WTC11 (cell line): ENCODE measurements around the gene OVCA2. TPM values are rescaled to one million over a fixed set of nuclear protein-coding genes. Genes with fewer than 3 reads are reported as not detected.

Experiments used
- ATAC-seq: fragments of 200-7000 bp; cut with Tn5 transposase; 2 replicates; pipeline ENCODE4 v1.10.0; 2021; ENCODE audit warnings: mild to moderate bottlenecking, moderate library complexity
- CTCF ChIA-PET: fragments of 300-600 bp; sonication (Branson Sonifier 250); formaldehyde crosslinking; loops from one replicate; lab custom pipeline; 2021; ENCODE audit warnings: antibody characterized with exemption; lab: Charles Lee
- POLR2A ChIA-PET: fragments of 350-600 bp; sonication (Branson Sonifier 250); formaldehyde crosslinking; loops from one replicate; lab custom pipeline; 2021; ENCODE audit warnings: antibody characterized with exemption; lab: Charles Lee
- DNase-seq: peaks from one replicate; pipeline ENCODE4 v3.0.0; 2021; ENCODE audit warnings: low spot score
- H3K27ac Mint-ChIP-seq: 2 replicates; pipeline ENCODE4 v1.8.0; 2021; ENCODE audit warnings: mixed read lengths
- H3K27me3 Mint-ChIP-seq: 2 replicates; pipeline ENCODE4 v1.8.0; 2021; ENCODE audit warnings: low read depth, mild to moderate bottlenecking, moderate library complexity, mixed read lengths
- H3K36me3 Mint-ChIP-seq: 2 replicates; pipeline ENCODE4 v1.8.0; 2021; ENCODE audit warnings: mixed read lengths
- H3K4me1 Mint-ChIP-seq: 2 replicates; pipeline ENCODE4 v1.8.0; 2022; ENCODE audit warnings: mixed read lengths
- H3K4me3 Mint-ChIP-seq: 2 replicates; pipeline ENCODE4 v1.8.0; 2021; ENCODE audit warnings: mild to moderate bottlenecking, moderate library complexity, mixed read lengths
- H3K9me3 Mint-ChIP-seq: 2 replicates; pipeline ENCODE4 v1.8.0; 2021; ENCODE audit warnings: mixed read lengths
- CBFB ChIP-seq: sonication (generic); formaldehyde crosslinking; IDR thresholded peaks from 2 replicates; pipeline ENCODE4 v1.8.1; 2022; ENCODE audit warnings: mild to moderate bottlenecking, low read depth, missing genetic modification reagents
- CREM ChIP-seq: sonication (generic); formaldehyde crosslinking; IDR thresholded peaks from 2 replicates; pipeline ENCODE4 v1.8.1; 2022; ENCODE audit warnings: mild to moderate bottlenecking, missing genetic modification reagents, moderate library complexity
- ELF4 ChIP-seq: sonication (generic); formaldehyde crosslinking; IDR thresholded peaks from 2 replicates; pipeline ENCODE4 v1.8.1; 2022; ENCODE audit warnings: low read depth, mild to moderate bottlenecking, moderate library complexity, missing genetic modification reagents
- EMX1 ChIP-seq: fragments of 250-450 bp; sonication (Bioruptor Pico); IDR thresholded peaks from 2 replicates; pipeline ENCODE4 v1.8.0; 2021; ENCODE audit warnings: mild to moderate bottlenecking
- ERG ChIP-seq: fragments of 250-450 bp; sonication (Bioruptor Pico); IDR thresholded peaks from 2 replicates; pipeline ENCODE4 v1.8.0; 2021; ENCODE audit warnings: mild to moderate bottlenecking
- FOXJ3 ChIP-seq: sonication (generic); formaldehyde crosslinking; IDR thresholded peaks from 2 replicates; pipeline ENCODE4 v1.9.0; 2021; ENCODE audit warnings: missing genetic modification reagents, mild to moderate bottlenecking, borderline replicate concordance
- GABPB1 ChIP-seq: sonication (generic); formaldehyde crosslinking; IDR thresholded peaks from 2 replicates; pipeline ENCODE4 v1.8.1; 2023; ENCODE audit warnings: mild to moderate bottlenecking, missing genetic modification reagents
- GRHL2 ChIP-seq: fragments of 250-450 bp; sonication (Bioruptor Pico); IDR thresholded peaks from 2 replicates; pipeline ENCODE4 v1.8.0; 2022; ENCODE audit warnings: mild to moderate bottlenecking, moderate library complexity; ENCODE audit not compliant: insufficient replicate concordance, severe bottlenecking
- GTF2I ChIP-seq: fragments of 250-450 bp; sonication (Bioruptor Pico); conservative IDR thresholded peaks from 2 replicates; pipeline ENCODE4 v1.4.0; 2021; ENCODE audit warnings: mild to moderate bottlenecking
- HMGA2 ChIP-seq: fragments of 250-450 bp; sonication (Bioruptor Pico); IDR thresholded peaks from 2 replicates; pipeline ENCODE4 v1.4.0; 2021; ENCODE audit warnings: mild to moderate bottlenecking, moderate library complexity
- JAZF1 ChIP-seq: fragments of 250-450 bp; sonication (Bioruptor Pico); IDR thresholded peaks from 2 replicates; pipeline ENCODE4 v1.9.0; 2021; ENCODE audit warnings: moderate library complexity, mild to moderate bottlenecking, inconsistent platforms
- JUN ChIP-seq: sonication (generic); formaldehyde crosslinking; IDR thresholded peaks from 2 replicates; pipeline ENCODE4 v1.8.0; 2023; ENCODE audit warnings: mild to moderate bottlenecking, missing genetic modification reagents
- KAT7 ChIP-seq: sonication (generic); formaldehyde crosslinking; IDR thresholded peaks from 2 replicates; pipeline ENCODE4 v1.8.1; 2023; ENCODE audit warnings: missing genetic modification reagents, mild to moderate bottlenecking, borderline replicate concordance
- NFE2L1 ChIP-seq: sonication (generic); formaldehyde crosslinking; IDR thresholded peaks from 2 replicates; pipeline ENCODE4 v1.8.1; 2023; ENCODE audit warnings: missing genetic modification reagents
- NR1H2 ChIP-seq: sonication (generic); formaldehyde crosslinking; IDR thresholded peaks from 2 replicates; pipeline ENCODE4 v1.9.0; 2021; ENCODE audit warnings: mild to moderate bottlenecking, moderate library complexity, missing genetic modification reagents
- OVOL2 ChIP-seq: fragments of 250-450 bp; sonication (Bioruptor Pico); IDR thresholded peaks from 2 replicates; pipeline ENCODE4 v1.9.0; 2021; ENCODE audit warnings: mild to moderate bottlenecking, borderline replicate concordance
- ZMAT4 ChIP-seq: fragments of 250-450 bp; sonication (Bioruptor Pico); IDR thresholded peaks from 2 replicates; pipeline ENCODE4 v1.9.0; 2021; ENCODE audit warnings: mild to moderate bottlenecking
- ZNF121 ChIP-seq: sonication (generic); formaldehyde crosslinking; IDR thresholded peaks from 2 replicates; pipeline ENCODE4 v1.8.0; 2023; ENCODE audit warnings: missing genetic modification reagents
- ZNF396 ChIP-seq: fragments of 250-450 bp; sonication (Bioruptor Pico); IDR thresholded peaks from 2 replicates; pipeline ENCODE4 v1.8.0; 2021; ENCODE audit warnings: mild to moderate bottlenecking, moderate library complexity, borderline replicate concordance
- ZNF416 ChIP-seq: fragments of 250-450 bp; sonication (Bioruptor Pico); IDR thresholded peaks from 2 replicates; pipeline ENCODE4 v1.9.0; 2021; ENCODE audit warnings: mild to moderate bottlenecking, inconsistent platforms
- ZNF423 ChIP-seq: fragments of 250-450 bp; sonication (Bioruptor Pico); IDR thresholded peaks from 2 replicates; pipeline ENCODE4 v2.1.2; 2022; ENCODE audit warnings: mild to moderate bottlenecking, moderate library complexity
- ZSCAN18 ChIP-seq: fragments of 250-450 bp; sonication (Bioruptor Pico); IDR thresholded peaks from 2 replicates; pipeline ENCODE4 v2.1.2; 2022; ENCODE audit warnings: mild to moderate bottlenecking, moderate library complexity
- total RNA-seq: library from RNA; stranded (reverse); gene quantifications from 3 replicates; pipeline ENCODE4 v1.2.3, GENCODE V29; 2021
- TF ChIP-seq, protein P1 (sequence below): sonication (generic); formaldehyde crosslinking; IDR thresholded peaks from 2 replicates; pipeline ENCODE4 v1.8.1; 2023; ENCODE audit warnings: mild to moderate bottlenecking, missing genetic modification reagents
- TF ChIP-seq, protein P2 (sequence below): sonication (generic); formaldehyde crosslinking; IDR thresholded peaks from 2 replicates; pipeline ENCODE4 v1.8.0; 2022; ENCODE audit warnings: mild to moderate bottlenecking, missing genetic modification reagents
- TF ChIP-seq, protein P3 (sequence below): sonication (generic); formaldehyde crosslinking; IDR thresholded peaks from 2 replicates; pipeline ENCODE4 v1.8.1; 2022; ENCODE audit warnings: mild to moderate bottlenecking, missing genetic modification reagents, moderate library complexity, borderline replicate concordance
- TF ChIP-seq, protein P4 (sequence below): sonication (generic); formaldehyde crosslinking; IDR thresholded peaks from 2 replicates; pipeline ENCODE4 v1.8.0; 2023; ENCODE audit warnings: missing genetic modification reagents, mild to moderate bottlenecking, borderline replicate concordance

The OVCA2 gene
- total RNA-seq, 1 experiment from 2014 or later: 23.5 TPM

DNA sequence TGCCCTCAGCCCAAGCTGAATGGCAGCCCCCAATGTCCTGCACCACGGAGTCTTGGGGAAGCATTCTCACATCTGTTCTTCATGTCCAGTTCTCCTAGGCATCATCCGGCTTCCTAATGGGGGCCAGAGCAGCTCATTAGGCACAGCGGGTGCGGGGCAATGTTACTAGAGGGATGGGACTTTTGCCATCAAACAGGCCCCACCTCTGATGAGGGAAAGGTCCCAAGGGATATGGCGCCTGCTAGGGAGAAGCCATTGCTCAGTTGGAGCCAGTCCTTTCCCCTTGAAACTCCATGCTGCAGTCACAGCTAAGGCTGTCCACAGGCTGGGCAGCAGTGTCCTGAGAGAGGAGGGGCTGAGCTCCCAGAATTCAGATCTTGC, 13.6 kb upstream of the OVCA2 start:
- Mint-ChIP-seq H3K27me3 (peaks cover 62% of the 10 kb centered on the region), H3K36me3 (peaks cover 3% of the 10 kb centered on the region; the same call in 1 of the 2 replicates), H3K9me3 (no peaks in the 10 kb centered on the region), H3K4me1 (peaks cover 7% of the 10 kb centered on the region), H3K4me3 (no peak overlapping the region), H3K27ac (no peak overlapping the region)
- DNase-seq (no peak), ATAC-seq (no peak)
- POLR2A ChIA-PET: no interaction called here
- CTCF ChIA-PET: interaction anchor here (0.5 to 6.3 kb wide), 3 partner anchors 96 to 124 kb away, joined by 3 to 47 read pairs (median 4); no protein-coding TSS in a partner anchor
- TF ChIP-seq EMX1 (CRISPR knock-in tag) (no peak), GTF2I (no peak), CBFB (CRISPR knock-in tag) (no peak), ZNF416 (CRISPR knock-in tag) (no peak), ZMAT4 (no peak), ERG (CRISPR knock-in tag) (no peak), ZNF423 (CRISPR knock-in tag) (no peak), NR1H2 (no peak), GABPB1 (CRISPR knock-in tag) (no peak), JUN (CRISPR knock-in tag) (no peak), CREM (CRISPR knock-in tag) (no peak)
- TF ChIP-seq, protein P1, sequence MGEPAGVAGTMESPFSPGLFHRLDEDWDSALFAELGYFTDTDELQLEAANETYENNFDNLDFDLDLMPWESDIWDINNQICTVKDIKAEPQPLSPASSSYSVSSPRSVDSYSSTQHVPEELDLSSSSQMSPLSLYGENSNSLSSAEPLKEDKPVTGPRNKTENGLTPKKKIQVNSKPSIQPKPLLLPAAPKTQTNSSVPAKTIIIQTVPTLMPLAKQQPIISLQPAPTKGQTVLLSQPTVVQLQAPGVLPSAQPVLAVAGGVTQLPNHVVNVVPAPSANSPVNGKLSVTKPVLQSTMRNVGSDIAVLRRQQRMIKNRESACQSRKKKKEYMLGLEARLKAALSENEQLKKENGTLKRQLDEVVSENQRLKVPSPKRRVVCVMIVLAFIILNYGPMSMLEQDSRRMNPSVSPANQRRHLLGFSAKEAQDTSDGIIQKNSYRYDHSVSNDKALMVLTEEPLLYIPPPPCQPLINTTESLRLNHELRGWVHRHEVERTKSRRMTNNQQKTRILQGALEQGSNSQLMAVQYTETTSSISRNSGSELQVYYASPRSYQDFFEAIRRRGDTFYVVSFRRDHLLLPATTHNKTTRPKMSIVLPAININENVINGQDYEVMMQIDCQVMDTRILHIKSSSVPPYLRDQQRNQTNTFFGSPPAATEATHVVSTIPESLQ (CRISPR knock-in tag): no peak
- TF ChIP-seq, protein P2, sequence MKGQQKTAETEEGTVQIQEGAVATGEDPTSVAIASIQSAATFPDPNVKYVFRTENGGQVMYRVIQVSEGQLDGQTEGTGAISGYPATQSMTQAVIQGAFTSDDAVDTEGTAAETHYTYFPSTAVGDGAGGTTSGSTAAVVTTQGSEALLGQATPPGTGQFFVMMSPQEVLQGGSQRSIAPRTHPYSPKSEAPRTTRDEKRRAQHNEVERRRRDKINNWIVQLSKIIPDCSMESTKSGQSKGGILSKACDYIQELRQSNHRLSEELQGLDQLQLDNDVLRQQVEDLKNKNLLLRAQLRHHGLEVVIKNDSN (CRISPR knock-in tag): no peak
- TF ChIP-seq, protein P3, sequence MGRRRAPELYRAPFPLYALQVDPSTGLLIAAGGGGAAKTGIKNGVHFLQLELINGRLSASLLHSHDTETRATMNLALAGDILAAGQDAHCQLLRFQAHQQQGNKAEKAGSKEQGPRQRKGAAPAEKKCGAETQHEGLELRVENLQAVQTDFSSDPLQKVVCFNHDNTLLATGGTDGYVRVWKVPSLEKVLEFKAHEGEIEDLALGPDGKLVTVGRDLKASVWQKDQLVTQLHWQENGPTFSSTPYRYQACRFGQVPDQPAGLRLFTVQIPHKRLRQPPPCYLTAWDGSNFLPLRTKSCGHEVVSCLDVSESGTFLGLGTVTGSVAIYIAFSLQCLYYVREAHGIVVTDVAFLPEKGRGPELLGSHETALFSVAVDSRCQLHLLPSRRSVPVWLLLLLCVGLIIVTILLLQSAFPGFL (CRISPR knock-in tag): no peak

DNA sequence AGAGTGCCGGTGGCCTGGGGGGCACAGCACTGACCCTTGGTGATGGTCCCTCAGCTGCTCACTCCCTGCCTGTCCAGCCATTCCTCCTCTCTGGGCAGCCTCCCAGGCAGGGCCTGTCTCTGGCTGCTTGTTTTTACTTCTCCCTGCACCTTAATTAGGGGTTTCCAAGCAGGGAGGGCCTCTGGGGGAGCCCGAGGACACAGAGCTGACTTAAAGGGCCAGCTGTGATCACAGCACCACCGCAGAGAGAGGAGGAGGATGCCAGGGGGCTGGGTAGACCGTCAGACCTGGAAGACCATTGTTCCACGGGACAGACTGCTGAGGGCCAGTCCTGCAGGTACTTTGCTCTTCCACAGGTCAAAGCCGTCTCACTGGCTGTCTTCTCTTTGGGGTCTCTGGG, 13.1 kb upstream of the OVCA2 start:
- H3K9me3 Mint-ChIP-seq: no peaks in the 10 kb centered on the region
- peaks cover 7% of the 10 kb centered on the region for H3K4me1 Mint-ChIP-seq
- TF ChIP-seq ZNF121 (CRISPR knock-in tag) (no peak), GRHL2 (CRISPR knock-in tag) (no peak), KAT7 (no peak), JAZF1 (CRISPR knock-in tag) (no peak), OVOL2 (CRISPR knock-in tag) (no peak), HMGA2 (CRISPR knock-in tag) (no peak), ZSCAN18 (CRISPR knock-in tag) (no peak), ZNF396 (CRISPR knock-in tag) (no peak), FOXJ3 (CRISPR knock-in tag) (no peak), ELF4 (CRISPR knock-in tag) (no peak), GTF2I (no peak), ZNF416 (CRISPR knock-in tag) (no peak), NFE2L1 (CRISPR knock-in tag) (no peak)
- TF ChIP-seq, protein P4, sequence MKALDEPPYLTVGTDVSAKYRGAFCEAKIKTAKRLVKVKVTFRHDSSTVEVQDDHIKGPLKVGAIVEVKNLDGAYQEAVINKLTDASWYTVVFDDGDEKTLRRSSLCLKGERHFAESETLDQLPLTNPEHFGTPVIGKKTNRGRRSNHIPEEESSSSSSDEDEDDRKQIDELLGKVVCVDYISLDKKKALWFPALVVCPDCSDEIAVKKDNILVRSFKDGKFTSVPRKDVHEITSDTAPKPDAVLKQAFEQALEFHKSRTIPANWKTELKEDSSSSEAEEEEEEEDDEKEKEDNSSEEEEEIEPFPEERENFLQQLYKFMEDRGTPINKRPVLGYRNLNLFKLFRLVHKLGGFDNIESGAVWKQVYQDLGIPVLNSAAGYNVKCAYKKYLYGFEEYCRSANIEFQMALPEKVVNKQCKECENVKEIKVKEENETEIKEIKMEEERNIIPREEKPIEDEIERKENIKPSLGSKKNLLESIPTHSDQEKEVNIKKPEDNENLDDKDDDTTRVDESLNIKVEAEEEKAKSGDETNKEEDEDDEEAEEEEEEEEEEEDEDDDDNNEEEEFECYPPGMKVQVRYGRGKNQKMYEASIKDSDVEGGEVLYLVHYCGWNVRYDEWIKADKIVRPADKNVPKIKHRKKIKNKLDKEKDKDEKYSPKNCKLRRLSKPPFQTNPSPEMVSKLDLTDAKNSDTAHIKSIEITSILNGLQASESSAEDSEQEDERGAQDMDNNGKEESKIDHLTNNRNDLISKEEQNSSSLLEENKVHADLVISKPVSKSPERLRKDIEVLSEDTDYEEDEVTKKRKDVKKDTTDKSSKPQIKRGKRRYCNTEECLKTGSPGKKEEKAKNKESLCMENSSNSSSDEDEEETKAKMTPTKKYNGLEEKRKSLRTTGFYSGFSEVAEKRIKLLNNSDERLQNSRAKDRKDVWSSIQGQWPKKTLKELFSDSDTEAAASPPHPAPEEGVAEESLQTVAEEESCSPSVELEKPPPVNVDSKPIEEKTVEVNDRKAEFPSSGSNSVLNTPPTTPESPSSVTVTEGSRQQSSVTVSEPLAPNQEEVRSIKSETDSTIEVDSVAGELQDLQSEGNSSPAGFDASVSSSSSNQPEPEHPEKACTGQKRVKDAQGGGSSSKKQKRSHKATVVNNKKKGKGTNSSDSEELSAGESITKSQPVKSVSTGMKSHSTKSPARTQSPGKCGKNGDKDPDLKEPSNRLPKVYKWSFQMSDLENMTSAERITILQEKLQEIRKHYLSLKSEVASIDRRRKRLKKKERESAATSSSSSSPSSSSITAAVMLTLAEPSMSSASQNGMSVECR (CRISPR knock-in tag): no peak

More for the DNA sequence above, 13.1 kb upstream of the OVCA2 start:
- ChIA-PET POLR2A (interaction anchor here (0.5 kb wide), 1 partner anchor 740 kb away, joined by 3 read pairs; no protein-coding TSS in a partner anchor), CTCF (interaction anchor here (0.5 to 6.3 kb wide), 3 partner anchors 96 to 125 kb away, joined by 3 to 47 read pairs (median 4); no protein-coding TSS in a partner anchor)
- Mint-ChIP-seq H3K4me3 (peak overlapping the region; percentile 30; the same call in 1 of the 2 replicates), H3K27me3 (peaks cover 58% of the 10 kb centered on the region), H3K27ac (no peak overlapping the region), H3K36me3 (peaks cover 3% of the 10 kb centered on the region; the same call in 1 of the 2 replicates)
- DNase-seq: no peak
- no peak for ATAC-seq
